HG03025 (cell line): ENCODE measurements around the gene LYPLAL1.

Experiments used
- ATAC-seq: cut with Tn5 transposase; IDR thresholded peaks from one replicate; pipeline ENCODE4 v1.9.1; 2021; ENCODE audit warnings: mild to moderate bottlenecking, moderate library complexity; ENCODE audit not compliant: unreplicated experiment, low FRiP score

Gene LYPLAL1

GRCh38 chr1:219173758-219174459, at the start of gene LYPLAL1:
Gene LYPLAL1, plus strand, starts transcription at chr1:219173878. Its CDS starts 13 bp downstream, at chr1:219173891.
- ATAC-seq: peak; percentile 61

- ATAC-seq: no peak
Observed at GRCh38 chr1:219124163-219124562, 49.5 kb upstream of the LYPLAL1 start.

- no peak for ATAC-seq
Observed at GRCh38 chr1:219125342-219125741, 48.3 kb upstream of the LYPLAL1 start.

- no peak for ATAC-seq
Observed at GRCh38 chr1:219126377-219126776, 47.3 kb upstream of the LYPLAL1 start.

GRCh38 chr1:219128957-219129356, 44.7 kb upstream of the LYPLAL1 start:
- ATAC-seq: no peak

- no peak for ATAC-seq
Observed at GRCh38 chr1:219130366-219130935, 43.2 kb upstream of the LYPLAL1 start.

- no peak for ATAC-seq
Observed at GRCh38 chr1:219132939-219133338, 40.7 kb upstream of the LYPLAL1 start.

GRCh38 chr1:219138747-219139146, 34.9 kb upstream of the LYPLAL1 start:
- no peak for ATAC-seq

GRCh38 chr1:219140303-219140877, 33.3 kb upstream of the LYPLAL1 start:
- ATAC-seq: no peak

- ATAC-seq: no peak
Observed at GRCh38 chr1:219143735-219144134, 29.9 kb upstream of the LYPLAL1 start.

- no peak for ATAC-seq
Observed at GRCh38 chr1:219144658-219145315, 28.9 kb upstream of the LYPLAL1 start.

GRCh38 chr1:219147571-219148019, 26.1 kb upstream of the LYPLAL1 start:
- no peak for ATAC-seq

- ATAC-seq: no peak
Observed at GRCh38 chr1:219149009-219149577, 24.6 kb upstream of the LYPLAL1 start.

- ATAC-seq: no peak
Observed at GRCh38 chr1:219149953-219150352, 23.7 kb upstream of the LYPLAL1 start.

- ATAC-seq: no peak
Observed at GRCh38 chr1:219150913-219151312, 22.8 kb upstream of the LYPLAL1 start.

GRCh38 chr1:219151467-219151866, 22.2 kb upstream of the LYPLAL1 start:
- no peak for ATAC-seq

GRCh38 chr1:219152751-219153150, 20.9 kb upstream of the LYPLAL1 start:
- no peak for ATAC-seq

GRCh38 chr1:219153723-219154122, 20.0 kb upstream of the LYPLAL1 start:
- no peak for ATAC-seq

- ATAC-seq: no peak
Observed at GRCh38 chr1:219155135-219155534, 18.5 kb upstream of the LYPLAL1 start.

- ATAC-seq: peak; percentile 92
Observed at GRCh38 chr1:219159946-219160645, 13.6 kb upstream of the LYPLAL1 start.
